Keratinocyte (primary cell): ENCODE data around the gene ATP1A4.

Experiments
- CTCF ChIP-seq, 3 experiments: IDR thresholded peaks in 1 of 3; conservative IDR thresholded peaks in 1 of 3; optimal IDR thresholded peaks in 1 of 3; 2 replicates in 2 of 3; 3 replicates in 1 of 3; pipeline versions ENCODE3 to v1.5.1; 2011; ENCODE audit warnings: low read length in 3 of 3, mild to moderate bottlenecking in 3 of 3, moderate library complexity in 2 of 3, control low read depth in 1 of 3, inconsistent platforms in 1 of 3; ENCODE audit not compliant: insufficient read depth in 2 of 3; ENCODE audit errors: extremely low read depth in 1 of 3
- EZH2 ChIP-seq: IDR thresholded peaks from one replicate; pipeline ENCODE4 v1.6.1; 2012; ENCODE audit warnings: inconsistent platforms, mild to moderate bottlenecking, low read length, moderate library complexity

GRCh38 chr1:160149716-160150115 lies 1.7 kb upstream of the ATP1A4 start:
- TF ChIP-seq CTCF (optimal IDR thresholded peaks at IDR 0.05 in 1 of 3, IDR thresholded peaks at IDR 0.05 in 1 of 3, conservative IDR thresholded peaks at IDR 0.05 in 1 of 3; ENCODE audit: extremely low read depth in 1 of 3, insufficient read depth in 2 of 3, low read length in 3 of 3) (no peak), EZH2 (no peak)
